Panc1 (cell line): ENCODE results near the gene SLC2A5. TPM values are rescaled to one million over a fixed set of nuclear protein-coding genes. Genes with fewer than 3 reads are reported as not detected.

Experiments
- ATAC-seq: fragments of 200-7000 bp; cut with Tn5 transposase; 2 replicates; pipeline ENCODE4 v1.9.1; 2020; ENCODE audit warnings: mild to moderate bottlenecking, moderate library complexity
- BruUV-seq: library from RNA; stranded (reverse); fragments of 400-500 nt; replicated peaks from 2 replicates; lab custom pipeline; 2021; lab: Mats Ljungman, UMichigan
- CTCF ChIA-PET: fragments of 300-600 bp; sonication (Branson Sonifier 250); formaldehyde crosslinking; loops from one replicate; lab custom pipeline; 2022; ENCODE audit warnings: antibody characterized with exemption; lab: Charles Lee
- POLR2A ChIA-PET: fragments of 300-600 bp; sonication (Branson Sonifier 250); formaldehyde crosslinking; loops from one replicate; lab custom pipeline; 2022; ENCODE audit warnings: antibody characterized with exemption; lab: Charles Lee
- DNase-seq: peaks from one replicate; pipeline ENCODE4 v3.0.0-alpha.2; 2010; ENCODE audit warnings: low read depth, low spot score
- H3K27ac ChIP-seq: 2 replicates; pipeline ENCODE4 v1.5.1; 2011; ENCODE audit warnings: mild to moderate bottlenecking, low read length, inconsistent platforms
- H3K27me3 ChIP-seq: fragments of 200-500 bp; sonication (Bioruptor generic); 2 replicates; pipeline ENCODE4 v1.6.0; 2014; ENCODE audit warnings: low read length, inconsistent platforms; ENCODE audit not compliant: control insufficient read depth, insufficient read depth
- H3K36me3 ChIP-seq: fragments of 200-500 bp; sonication (Bioruptor generic); 2 replicates; pipeline ENCODE4 v1.5.1; 2014; ENCODE audit warnings: inconsistent platforms, mild to moderate bottlenecking, low read length, moderate library complexity; ENCODE audit not compliant: control insufficient read depth, insufficient read depth
- H3K4me1 ChIP-seq: 2 replicates; pipeline ENCODE4 v1.5.1; 2011; ENCODE audit warnings: inconsistent platforms, mild to moderate bottlenecking, low read length, moderate library complexity; ENCODE audit not compliant: control insufficient read depth, insufficient read depth
- H3K4me3 ChIP-seq, 2 experiments: 2 replicates each; pipeline ENCODE4 v1.5.1; 2011 to 2012; ENCODE audit warnings: low read depth in 2 of 2, low read length in 2 of 2, mild to moderate bottlenecking in 2 of 2, inconsistent platforms in 1 of 2, moderate library complexity in 1 of 2
- H3K9me3 ChIP-seq: fragments of 200-500 bp; sonication (Bioruptor generic); 2 replicates; pipeline ENCODE4 v1.5.1; 2014; ENCODE audit warnings: low read depth, mild to moderate bottlenecking, inconsistent platforms, low read length, moderate library complexity; ENCODE audit not compliant: control insufficient read depth, insufficient read depth
- POLR2AphosphoS5 ChIP-seq: IDR thresholded peaks from 2 replicates; pipeline ENCODE4 v1.6.1; 2012; ENCODE audit warnings: mild to moderate bottlenecking, low read depth, low read length, moderate library complexity
- SIN3A ChIP-seq: IDR thresholded peaks from 2 replicates; pipeline ENCODE4 v1.6.1; 2012; ENCODE audit warnings: low read depth, mild to moderate bottlenecking, low read length, moderate library complexity, borderline replicate concordance; ENCODE audit not compliant: insufficient read depth
- TCF7L2 ChIP-seq: IDR thresholded peaks from 2 replicates; pipeline ENCODE4 v1.6.1; 2011; ENCODE audit warnings: mild to moderate bottlenecking, low read depth, low read length, inconsistent platforms
- in situ Hi-C: cut with HindIII; loops from 2 replicates; pipeline ENCODE4 v1.10.0; 2016; ENCODE audit warnings: low sequenced_read_pairs, low pct_unique_long_range_greater_than_20kb
- intact Hi-C: fragments of 100-400 bp; cut with micrococcal nuclease; formaldehyde crosslinking; loops from one replicate; pipeline ENCODE4 v1.10.0; 2022; ENCODE audit not compliant: unreplicated experiment
- total RNA-seq: library from RNA; stranded (reverse); gene quantifications from one replicate; pipeline ENCODE4 v1.2.1, GENCODE V29; 2021; ENCODE audit not compliant: unreplicated experiment
- TF ChIP-seq, protein P1 (sequence below), 2 experiments: IDR thresholded peaks; 2 replicates each; pipeline ENCODE4 v1.6.1; 2011 to 2012; ENCODE audit warnings: low read depth in 2 of 2, control low read depth in 1 of 2, low read length in 1 of 2, mild to moderate bottlenecking in 1 of 2, moderate library complexity in 1 of 2; ENCODE audit not compliant: insufficient read depth in 1 of 2
- TF ChIP-seq, protein P2 (sequence below): fragments of 450-650 bp; IDR thresholded peaks from 2 replicates; pipeline ENCODE4 v1.5.1; 2017; ENCODE audit warnings: mild to moderate bottlenecking

The SLC2A5 gene
- total RNA-seq, 1 experiment from 2014 or later = 0.26 TPM

- intact Hi-C loops (no loop called here), in situ Hi-C loops (no loop called here)
- ChIA-PET POLR2A (no interaction called here), CTCF (no interaction called here)
- Histone ChIP-seq H3K4me1 (no peaks in the 10 kb centered on the region), H3K36me3 (no peaks in the 10 kb centered on the region), H3K27ac (no peak overlapping the region), H3K27me3 (no peaks in the 10 kb centered on the region), H3K9me3 (no peaks in the 10 kb centered on the region), H3K4me3 (no peak overlapping the region)
- no peak for DNase-seq
- no TSS peak for BruUV-seq
- ATAC-seq = no peak
- TF ChIP-seq, protein P1, sequence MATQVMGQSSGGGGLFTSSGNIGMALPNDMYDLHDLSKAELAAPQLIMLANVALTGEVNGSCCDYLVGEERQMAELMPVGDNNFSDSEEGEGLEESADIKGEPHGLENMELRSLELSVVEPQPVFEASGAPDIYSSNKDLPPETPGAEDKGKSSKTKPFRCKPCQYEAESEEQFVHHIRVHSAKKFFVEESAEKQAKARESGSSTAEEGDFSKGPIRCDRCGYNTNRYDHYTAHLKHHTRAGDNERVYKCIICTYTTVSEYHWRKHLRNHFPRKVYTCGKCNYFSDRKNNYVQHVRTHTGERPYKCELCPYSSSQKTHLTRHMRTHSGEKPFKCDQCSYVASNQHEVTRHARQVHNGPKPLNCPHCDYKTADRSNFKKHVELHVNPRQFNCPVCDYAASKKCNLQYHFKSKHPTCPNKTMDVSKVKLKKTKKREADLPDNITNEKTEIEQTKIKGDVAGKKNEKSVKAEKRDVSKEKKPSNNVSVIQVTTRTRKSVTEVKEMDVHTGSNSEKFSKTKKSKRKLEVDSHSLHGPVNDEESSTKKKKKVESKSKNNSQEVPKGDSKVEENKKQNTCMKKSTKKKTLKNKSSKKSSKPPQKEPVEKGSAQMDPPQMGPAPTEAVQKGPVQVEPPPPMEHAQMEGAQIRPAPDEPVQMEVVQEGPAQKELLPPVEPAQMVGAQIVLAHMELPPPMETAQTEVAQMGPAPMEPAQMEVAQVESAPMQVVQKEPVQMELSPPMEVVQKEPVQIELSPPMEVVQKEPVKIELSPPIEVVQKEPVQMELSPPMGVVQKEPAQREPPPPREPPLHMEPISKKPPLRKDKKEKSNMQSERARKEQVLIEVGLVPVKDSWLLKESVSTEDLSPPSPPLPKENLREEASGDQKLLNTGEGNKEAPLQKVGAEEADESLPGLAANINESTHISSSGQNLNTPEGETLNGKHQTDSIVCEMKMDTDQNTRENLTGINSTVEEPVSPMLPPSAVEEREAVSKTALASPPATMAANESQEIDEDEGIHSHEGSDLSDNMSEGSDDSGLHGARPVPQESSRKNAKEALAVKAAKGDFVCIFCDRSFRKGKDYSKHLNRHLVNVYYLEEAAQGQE (IDR thresholded peaks at IDR 0.05; ENCODE audit: insufficient read depth in 1 of 2, low read depth in 2 of 2, low read length in 1 of 2) = no peak
- TF ChIP-seq SIN3A (no peak), POLR2AphosphoS5 (no peak), TCF7L2 (no peak)
- TF ChIP-seq, protein P2, sequence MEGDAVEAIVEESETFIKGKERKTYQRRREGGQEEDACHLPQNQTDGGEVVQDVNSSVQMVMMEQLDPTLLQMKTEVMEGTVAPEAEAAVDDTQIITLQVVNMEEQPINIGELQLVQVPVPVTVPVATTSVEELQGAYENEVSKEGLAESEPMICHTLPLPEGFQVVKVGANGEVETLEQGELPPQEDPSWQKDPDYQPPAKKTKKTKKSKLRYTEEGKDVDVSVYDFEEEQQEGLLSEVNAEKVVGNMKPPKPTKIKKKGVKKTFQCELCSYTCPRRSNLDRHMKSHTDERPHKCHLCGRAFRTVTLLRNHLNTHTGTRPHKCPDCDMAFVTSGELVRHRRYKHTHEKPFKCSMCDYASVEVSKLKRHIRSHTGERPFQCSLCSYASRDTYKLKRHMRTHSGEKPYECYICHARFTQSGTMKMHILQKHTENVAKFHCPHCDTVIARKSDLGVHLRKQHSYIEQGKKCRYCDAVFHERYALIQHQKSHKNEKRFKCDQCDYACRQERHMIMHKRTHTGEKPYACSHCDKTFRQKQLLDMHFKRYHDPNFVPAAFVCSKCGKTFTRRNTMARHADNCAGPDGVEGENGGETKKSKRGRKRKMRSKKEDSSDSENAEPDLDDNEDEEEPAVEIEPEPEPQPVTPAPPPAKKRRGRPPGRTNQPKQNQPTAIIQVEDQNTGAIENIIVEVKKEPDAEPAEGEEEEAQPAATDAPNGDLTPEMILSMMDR = no peak
Observed at GRCh38 chr1:9041116-9041779, 28.2 kb downstream of the SLC2A5 start.

- no TSS peak for BruUV-seq
- ChIA-PET POLR2A (no interaction called here), CTCF (no interaction called here)
- intact Hi-C loops = no loop called here
- no peak overlapping the region for H3K4me3 ChIP-seq
- ATAC-seq = no peak
- H3K27ac ChIP-seq = no peak overlapping the region
- in situ Hi-C loops = no loop called here
- no peaks in the 10 kb centered on the region for H3K4me1 ChIP-seq
- TF ChIP-seq POLR2AphosphoS5 = no peak
- TF ChIP-seq TCF7L2 = no peak
- TF ChIP-seq, protein P2 = no peak
- no peak for TF ChIP-seq SIN3A
- TF ChIP-seq, protein P1 (IDR thresholded peaks at IDR 0.05; ENCODE audit: insufficient read depth in 1 of 2, low read depth in 2 of 2, low read length in 1 of 2) = no peak
- no peaks in the 10 kb centered on the region for H3K36me3 ChIP-seq
- DNase-seq = no peak
- H3K27me3 ChIP-seq = no peaks in the 10 kb centered on the region
- no peaks in the 10 kb centered on the region for H3K9me3 ChIP-seq
Observed at GRCh38 chr1:9040659-9041030, 28.8 kb downstream of the SLC2A5 start.
